Measurements from ENCODE around the gene FZD10. TPM values are rescaled to one million over a fixed set of nuclear protein-coding genes. Genes with fewer than 3 reads are reported as not detected.

FZD10 gene
- total RNA-seq, 1 experiment from 2014 or later, result not detected

DNA sequence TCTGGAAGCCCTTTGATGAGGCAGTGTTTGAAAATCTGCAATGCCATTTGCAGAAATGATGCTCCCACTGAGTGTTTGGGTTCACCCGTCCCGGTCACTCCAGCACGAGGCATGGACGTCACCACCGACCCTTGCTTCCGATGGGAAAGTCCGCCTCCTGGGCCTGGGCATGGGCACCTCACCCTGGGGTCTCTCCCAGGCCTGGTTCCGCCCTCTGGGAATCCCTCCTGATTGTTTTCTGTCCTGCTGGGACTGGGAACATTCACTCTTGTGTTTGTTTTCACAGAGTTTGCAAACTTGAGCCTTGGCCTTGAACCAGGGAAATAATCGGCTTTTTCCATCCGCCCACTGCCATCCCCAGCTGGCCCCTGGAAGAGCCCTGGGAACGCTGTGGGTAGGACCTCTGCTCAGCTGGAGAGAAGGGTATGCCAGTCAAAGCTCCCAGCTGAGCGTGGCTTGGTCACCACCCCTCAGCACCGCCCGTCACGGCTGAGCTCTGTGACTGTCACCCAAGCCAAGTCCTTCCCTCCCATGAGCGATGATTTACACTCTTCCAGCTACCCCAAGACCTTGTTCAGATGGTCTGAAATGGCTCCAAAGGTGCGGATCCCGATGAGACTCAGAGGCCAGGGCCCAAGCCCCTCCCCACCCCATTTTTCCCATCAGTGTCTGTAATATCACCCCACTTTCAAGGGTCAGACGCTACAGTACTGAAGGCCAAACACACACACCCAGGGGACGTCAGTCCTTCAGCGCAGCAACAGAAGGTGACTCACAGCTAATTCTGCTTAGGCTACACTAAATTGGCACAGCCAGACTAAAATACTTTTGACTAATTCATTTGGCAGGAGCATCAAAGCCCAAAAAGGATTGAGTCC, 34.1 kb upstream of the FZD10 start:
- H3K9me2 ChIP-seq (ENCODE audit: insufficient read depth), result no peaks in the 10 kb centered on the region
- H3K4me2 ChIP-seq, result no peak overlapping the region
- no peaks in the 10 kb centered on the region for H3K4me1 ChIP-seq (replicated peaks; ENCODE audit: insufficient read depth)
- TF ChIP-seq CTCF (conservative IDR thresholded peaks at IDR 0.05), result no peak
- TF ChIP-seq EZH2 (IDR thresholded peaks at IDR 0.05; ENCODE audit: low read depth), result no peak
- BruUV-seq (replicated peaks), result no TSS peak
- no peak for DNase-seq
- ChIA-PET POLR2A (ENCODE audit: unreplicated experiment) (no interaction called here), CTCF (no interaction called here)
- H3K27me3 ChIP-seq (ENCODE audit: insufficient read depth, low read depth), result peaks cover 38% of the 10 kb centered on the region
- intact Hi-C loops (cut with micrococcal nuclease; ENCODE audit: unreplicated experiment), result no loop called here
- H2AFZ ChIP-seq, result no peak overlapping the region
- no peak overlapping the region for H3K27ac ChIP-seq
- H3F3A ChIP-seq (ENCODE audit: insufficient read depth, low read depth), result no peaks in the 10 kb centered on the region
- no peaks in the 10 kb centered on the region for H3K9me3 ChIP-seq (ENCODE audit: insufficient read depth, low read depth)
- H3K4me3 ChIP-seq, result no peak overlapping the region
- no peaks in the 10 kb centered on the region for H3K36me3 ChIP-seq (ENCODE audit: low read depth)
- H4K20me1 ChIP-seq (ENCODE audit: insufficient read depth), result no peaks in the 10 kb centered on the region
- no peaks in the 10 kb centered on the region for H3K79me2 ChIP-seq (ENCODE audit: low read depth)

DNA sequence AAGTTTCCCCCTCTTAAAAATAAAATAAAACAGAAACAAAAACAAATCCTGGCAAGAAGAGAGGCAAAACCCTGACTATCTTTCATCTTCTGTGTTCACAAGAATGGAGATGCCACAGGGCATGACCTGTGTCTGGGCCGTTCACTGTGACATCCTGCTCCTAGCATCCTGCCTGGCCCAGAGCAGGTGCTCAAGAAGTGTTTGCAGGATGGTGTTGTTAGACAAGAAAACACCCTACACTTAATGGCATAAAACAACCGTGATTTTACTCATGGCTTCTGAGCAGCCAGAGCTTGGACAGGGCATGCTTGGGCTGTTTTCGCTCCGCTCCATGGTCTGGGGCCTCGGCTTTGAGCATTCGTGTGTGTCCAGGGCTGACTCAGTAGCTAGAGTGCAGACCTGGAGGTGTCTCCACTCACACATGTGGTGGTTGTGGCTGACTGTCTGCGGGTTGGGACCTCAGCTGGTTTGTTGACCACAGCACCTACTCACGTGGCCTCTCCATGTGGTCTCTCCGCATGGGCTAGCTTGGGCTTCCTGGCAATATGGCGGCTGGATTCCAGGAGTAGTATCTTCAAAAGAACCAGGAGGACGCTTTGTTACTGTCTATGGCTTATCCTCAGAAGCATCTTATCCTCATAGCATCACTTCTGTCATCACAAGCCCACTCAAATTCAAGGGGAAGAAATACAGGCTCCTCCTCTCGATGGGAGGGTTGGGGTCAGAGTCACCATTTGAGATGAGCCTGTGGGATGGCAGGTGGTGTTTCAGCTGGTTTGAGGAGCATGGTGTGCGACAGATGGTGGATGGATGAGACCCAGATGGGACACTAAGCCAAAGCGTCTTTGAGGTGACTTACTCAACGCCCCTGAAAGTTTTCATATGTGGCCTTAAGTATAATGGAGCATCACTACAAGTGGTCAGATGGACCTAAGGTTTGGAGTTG, 33.2 kb upstream of the FZD10 start:
- ChIA-PET POLR2A (ENCODE audit: unreplicated experiment) (no interaction called here), CTCF (no interaction called here)
- Histone ChIP-seq H3K4me3 (no peak overlapping the region), H2AFZ (no peak overlapping the region), H3K4me1 (replicated peaks; ENCODE audit: insufficient read depth) (no peaks in the 10 kb centered on the region), H4K20me1 (ENCODE audit: insufficient read depth) (no peaks in the 10 kb centered on the region), H3F3A (ENCODE audit: insufficient read depth, low read depth) (no peaks in the 10 kb centered on the region), H3K9me3 (ENCODE audit: insufficient read depth, low read depth) (no peaks in the 10 kb centered on the region), H3K27ac (no peak overlapping the region), H3K79me2 (ENCODE audit: low read depth) (no peaks in the 10 kb centered on the region), H3K9me2 (ENCODE audit: insufficient read depth) (no peaks in the 10 kb centered on the region), H3K27me3 (ENCODE audit: insufficient read depth, low read depth) (peaks cover 48% of the 10 kb centered on the region), H3K4me2 (no peak overlapping the region), H3K36me3 (ENCODE audit: low read depth) (no peaks in the 10 kb centered on the region)
- intact Hi-C loops (cut with micrococcal nuclease; ENCODE audit: unreplicated experiment), result no loop called here
- DNase-seq, result no peak
- BruUV-seq (replicated peaks), result no TSS peak
- TF ChIP-seq CTCF (conservative IDR thresholded peaks at IDR 0.05) (no peak), EZH2 (IDR thresholded peaks at IDR 0.05; ENCODE audit: low read depth) (no peak)

DNA sequence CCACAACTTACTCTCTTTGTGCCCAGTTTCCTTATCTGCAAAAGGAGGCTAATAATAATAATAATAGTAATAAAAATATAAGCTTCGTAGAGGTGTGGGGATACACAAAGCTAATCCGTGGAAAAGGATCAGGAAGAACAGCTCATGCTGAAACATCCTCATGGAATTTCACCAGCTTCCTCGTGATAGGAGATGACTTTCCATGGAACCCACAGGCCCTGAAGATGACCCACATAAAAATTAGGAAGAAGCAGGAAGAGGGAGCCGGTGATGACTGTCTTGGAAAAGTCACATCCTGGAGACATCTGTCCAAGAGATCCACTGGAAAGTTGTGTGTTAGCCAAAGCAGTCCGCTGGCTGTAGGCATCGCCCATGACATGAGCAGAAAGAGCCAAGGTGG, 31.9 kb upstream of the FZD10 start:
- H2AFZ ChIP-seq, result no peak overlapping the region
- DNase-seq, result no peak
- H3K4me1 ChIP-seq (replicated peaks; ENCODE audit: insufficient read depth), result no peaks in the 10 kb centered on the region
- H3K79me2 ChIP-seq (ENCODE audit: low read depth), result no peaks in the 10 kb centered on the region
- H3K27me3 ChIP-seq (ENCODE audit: insufficient read depth, low read depth), result peaks cover 54% of the 10 kb centered on the region
- BruUV-seq (replicated peaks), result no TSS peak
- no peaks in the 10 kb centered on the region for H3K36me3 ChIP-seq (ENCODE audit: low read depth)
- ChIA-PET POLR2A (ENCODE audit: unreplicated experiment) (no interaction called here), CTCF (no interaction called here)
- H3K4me2 ChIP-seq, result no peak overlapping the region
- TF ChIP-seq EZH2 (IDR thresholded peaks at IDR 0.05; ENCODE audit: low read depth) (no peak), CTCF (conservative IDR thresholded peaks at IDR 0.05) (no peak)
- H3K9me3 ChIP-seq (ENCODE audit: insufficient read depth, low read depth), result no peaks in the 10 kb centered on the region; the same call in 1 of the 2 replicates
- intact Hi-C loops (cut with micrococcal nuclease; ENCODE audit: unreplicated experiment), result no loop called here
- no peak overlapping the region for H3K27ac ChIP-seq
- H3F3A ChIP-seq (ENCODE audit: insufficient read depth, low read depth), result peaks cover 5% of the 10 kb centered on the region; the same call in 1 of the 2 replicates
- no peaks in the 10 kb centered on the region for H4K20me1 ChIP-seq (ENCODE audit: insufficient read depth)
- H3K9me2 ChIP-seq (ENCODE audit: insufficient read depth), result no peaks in the 10 kb centered on the region
- no peak overlapping the region for H3K4me3 ChIP-seq
